Peyer's patch (tissue), 4 donors: Measurements from ENCODE around the gene KATNAL1. TPM values are rescaled to one million over a fixed set of nuclear protein-coding genes. Genes with fewer than 3 reads are reported as not detected.

Experiments
- DNase-seq, 3 donors: peaks; one replicate each; pipeline ENCODE4 v3.0.0-alpha.2; 2017 to 2019
- H3K27ac ChIP-seq, 4 donors: fragments of 200-600 bp; sonication (generic); one replicate each; pipeline ENCODE4 v1.5.1; 2016 to 2019
- H3K27me3 ChIP-seq, 2 donors: fragments of 200-600 bp; sonication (generic); one replicate each; pipeline ENCODE4 v1.5.1; 2019
- H3K36me3 ChIP-seq, 3 donors: fragments of 200-600 bp; sonication (generic); one replicate each; pipeline ENCODE4 v1.5.1; 2016 to 2019
- H3K4me1 ChIP-seq, 4 donors: fragments of 200-600 bp; sonication (generic); one replicate each; pipeline ENCODE4 v1.5.1; 2016 to 2019
- H3K4me3 ChIP-seq, 4 donors: fragments of 200-600 bp; sonication (generic); 1 replicate in 3 of 4; 2 replicates in 1 of 4; pipeline ENCODE4 v1.5.1; 2016 to 2019; ENCODE audit warnings: mild to moderate bottlenecking in 1 of 4
- H3K9me3 ChIP-seq, 4 donors: fragments of 200-600 bp; sonication (generic); one replicate each; pipeline ENCODE4 v1.5.1; 2016 to 2019; ENCODE audit warnings: mild to moderate bottlenecking in 1 of 4
- POLR2A ChIP-seq, 2 donors: fragments of 450-650 bp; IDR thresholded peaks; one replicate each; pipeline ENCODE4 v1.5.1; 2017; ENCODE audit warnings: antibody characterized with exemption in 2 of 2, mild to moderate bottlenecking in 2 of 2, moderate library complexity in 2 of 2
- total RNA-seq, 4 donors: library from RNA; depleted of rRNA; stranded (reverse); fragments of >200 nt; gene quantifications; one replicate each; pipeline ENCODE4 v1.1.0, GENCODE V29; 2016
- TF ChIP-seq, protein P1 (sequence below), 6 experiments: fragments of 450-650 bp in 4 of 6; fragments of 200-600 bp in 2 of 6; sonication (generic) in 1 of 6; IDR thresholded peaks; one replicate each; pipeline ENCODE4 v1.5.1; 2017 to 2019; ENCODE audit warnings: antibody characterized with exemption in 6 of 6, mild to moderate bottlenecking in 3 of 6, moderate library complexity in 1 of 6

KATNAL1 gene
- total RNA-seq, 4 donors from 2014 or later = 2.7 to 25.6 (median 13.0) TPM

- Histone ChIP-seq H3K4me3 (no peak overlapping the region), H3K36me3 (no peaks in the 10 kb centered on the region), H3K9me3 (no peaks in the 10 kb centered on the region), H3K27ac (no peak overlapping the region), H3K27me3 (no peaks in the 10 kb centered on the region), H3K4me1 (peaks cover 0 to 7% (median 0%) of the 10 kb centered on the region in 4 donors)
- no peak for DNase-seq
- TF ChIP-seq, protein P1, sequence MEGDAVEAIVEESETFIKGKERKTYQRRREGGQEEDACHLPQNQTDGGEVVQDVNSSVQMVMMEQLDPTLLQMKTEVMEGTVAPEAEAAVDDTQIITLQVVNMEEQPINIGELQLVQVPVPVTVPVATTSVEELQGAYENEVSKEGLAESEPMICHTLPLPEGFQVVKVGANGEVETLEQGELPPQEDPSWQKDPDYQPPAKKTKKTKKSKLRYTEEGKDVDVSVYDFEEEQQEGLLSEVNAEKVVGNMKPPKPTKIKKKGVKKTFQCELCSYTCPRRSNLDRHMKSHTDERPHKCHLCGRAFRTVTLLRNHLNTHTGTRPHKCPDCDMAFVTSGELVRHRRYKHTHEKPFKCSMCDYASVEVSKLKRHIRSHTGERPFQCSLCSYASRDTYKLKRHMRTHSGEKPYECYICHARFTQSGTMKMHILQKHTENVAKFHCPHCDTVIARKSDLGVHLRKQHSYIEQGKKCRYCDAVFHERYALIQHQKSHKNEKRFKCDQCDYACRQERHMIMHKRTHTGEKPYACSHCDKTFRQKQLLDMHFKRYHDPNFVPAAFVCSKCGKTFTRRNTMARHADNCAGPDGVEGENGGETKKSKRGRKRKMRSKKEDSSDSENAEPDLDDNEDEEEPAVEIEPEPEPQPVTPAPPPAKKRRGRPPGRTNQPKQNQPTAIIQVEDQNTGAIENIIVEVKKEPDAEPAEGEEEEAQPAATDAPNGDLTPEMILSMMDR (IDR thresholded peaks at IDR 0.05) = no peak
- no peak for TF ChIP-seq POLR2A (IDR thresholded peaks at IDR 0.05)
Observed at GRCh38 chr13:30193279-30194234, 113.8 kb downstream of the KATNAL1 start.

DNA sequence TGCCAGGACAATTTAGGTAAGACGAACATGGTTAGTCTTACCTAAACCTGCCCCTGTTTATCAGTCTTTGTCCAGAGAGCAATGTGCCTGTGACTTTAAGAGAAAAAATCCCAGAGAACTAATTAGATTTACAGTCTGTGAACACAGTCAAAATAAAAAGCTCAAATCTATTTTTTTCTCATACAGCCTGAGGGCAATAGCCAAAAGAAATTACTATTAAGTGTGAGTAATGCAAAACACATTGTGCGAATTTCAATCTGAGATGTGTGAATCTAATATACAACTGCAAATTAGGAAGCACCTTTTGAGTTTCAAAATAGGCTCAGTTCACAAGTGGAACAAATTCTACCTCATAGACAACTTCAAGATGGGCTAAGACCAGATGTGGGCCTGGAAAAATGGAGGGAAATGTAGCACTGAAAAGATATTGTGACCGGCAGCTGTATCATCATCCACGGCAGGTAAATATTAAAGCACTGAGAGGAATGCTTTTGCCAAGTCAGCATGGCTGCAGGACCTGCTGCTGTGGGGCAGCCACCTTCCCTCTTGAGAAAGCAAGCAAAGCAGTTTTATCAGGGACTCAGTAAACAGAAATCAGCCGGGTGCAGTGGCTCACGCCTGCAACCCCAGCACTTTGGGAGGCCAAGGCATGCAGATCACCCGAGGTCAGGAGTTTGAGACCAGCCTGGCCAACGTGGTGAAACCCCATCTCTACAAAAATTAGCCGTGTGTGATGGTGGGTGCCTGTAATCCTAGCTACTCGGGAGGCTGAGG, 114.8 kb downstream of the KATNAL1 start:
- H3K4me3 ChIP-seq = no peak overlapping the region
- H3K36me3 ChIP-seq = no peaks in the 10 kb centered on the region
- H3K4me1 ChIP-seq = peaks cover 0 to 7% (median 0%) of the 10 kb centered on the region in 4 donors
- no peak overlapping the region for H3K27ac ChIP-seq
- no peak for DNase-seq
- H3K9me3 ChIP-seq = no peaks in the 10 kb centered on the region
- H3K27me3 ChIP-seq = no peaks in the 10 kb centered on the region
- no peak for TF ChIP-seq POLR2A (IDR thresholded peaks at IDR 0.05)
- TF ChIP-seq, protein P1 (IDR thresholded peaks at IDR 0.05) = no peak

DNA sequence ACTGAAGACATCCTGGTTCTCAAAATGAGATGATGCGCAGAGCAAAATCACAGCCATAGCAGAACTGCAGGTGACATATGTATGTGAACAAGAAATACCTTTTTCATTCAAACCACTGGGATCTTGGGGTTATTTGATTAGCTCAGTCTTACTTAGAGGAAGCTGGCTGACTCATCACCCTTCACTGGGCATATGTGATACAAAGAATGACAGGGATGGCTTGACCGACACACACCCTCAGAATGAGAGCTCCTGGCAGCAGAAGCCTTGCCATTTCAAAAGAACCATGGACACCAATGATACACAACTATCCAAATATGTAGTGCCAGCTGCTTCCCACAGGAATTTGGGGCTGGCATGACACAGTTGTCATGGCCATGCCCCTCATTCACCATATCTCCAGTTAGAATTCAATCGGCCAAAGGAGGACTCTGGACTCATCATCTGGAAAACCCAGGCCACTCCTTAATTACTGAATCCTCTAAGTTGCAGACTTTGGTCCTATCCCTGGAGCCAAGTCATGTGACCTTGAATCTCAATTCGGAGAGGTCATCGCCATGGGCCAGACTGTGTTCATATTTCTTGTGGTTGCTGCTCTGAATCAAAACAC, 115.8 kb downstream of the KATNAL1 start:
- DNase-seq = peak in 2 of 3 donors; percentile 51 to 56
- TF ChIP-seq, protein P1 (IDR thresholded peaks at IDR 0.05) = no peak
- no peak for TF ChIP-seq POLR2A (IDR thresholded peaks at IDR 0.05)

GRCh38 chr13:30186634-30187415, 120.5 kb downstream of the KATNAL1 start:
- Histone ChIP-seq H3K9me3 (no peaks in the 10 kb centered on the region), H3K4me3 (no peak overlapping the region), H3K27ac (no peak overlapping the region), H3K27me3 (no peaks in the 10 kb centered on the region), H3K4me1 (peaks cover 0 to 7% (median 0%) of the 10 kb centered on the region in 4 donors), H3K36me3 (no peaks in the 10 kb centered on the region)
- TF ChIP-seq, protein P1 (IDR thresholded peaks at IDR 0.05) = no peak
- TF ChIP-seq POLR2A (IDR thresholded peaks at IDR 0.05) = no peak
- DNase-seq = no peak

More for the DNA sequence above, 115.8 kb downstream of the KATNAL1 start:
- H3K27me3 ChIP-seq = no peaks in the 10 kb centered on the region
- H3K27ac ChIP-seq = no peak overlapping the region
- H3K36me3 ChIP-seq = no peaks in the 10 kb centered on the region
- no peaks in the 10 kb centered on the region for H3K9me3 ChIP-seq
- peaks cover 0 to 7% (median 0%) of the 10 kb centered on the region in 4 donors for H3K4me1 ChIP-seq
- no peak overlapping the region for H3K4me3 ChIP-seq
